Esophagus squamous epithelium (tissue), 4 donors: ENCODE measurements around the gene MTMR3.

Experiments
- POLR2A ChIP-seq, 4 donors: fragments of 450-650 bp; IDR thresholded peaks; one replicate each; pipeline ENCODE4 v1.6.1; 2017; ENCODE audit warnings: antibody characterized with exemption in 4 of 4, mild to moderate bottlenecking in 4 of 4, moderate library complexity in 3 of 4
- TF ChIP-seq, protein P1 (sequence below), 6 experiments: fragments of 450-650 bp in 4 of 6; fragments of 200-600 bp in 2 of 6; sonication (generic) in 2 of 6; IDR thresholded peaks; one replicate each; pipeline ENCODE4 v1.5.1; 2016 to 2019; ENCODE audit warnings: antibody characterized with exemption in 6 of 6, mild to moderate bottlenecking in 4 of 6, moderate library complexity in 4 of 6

- TF ChIP-seq, protein P1, sequence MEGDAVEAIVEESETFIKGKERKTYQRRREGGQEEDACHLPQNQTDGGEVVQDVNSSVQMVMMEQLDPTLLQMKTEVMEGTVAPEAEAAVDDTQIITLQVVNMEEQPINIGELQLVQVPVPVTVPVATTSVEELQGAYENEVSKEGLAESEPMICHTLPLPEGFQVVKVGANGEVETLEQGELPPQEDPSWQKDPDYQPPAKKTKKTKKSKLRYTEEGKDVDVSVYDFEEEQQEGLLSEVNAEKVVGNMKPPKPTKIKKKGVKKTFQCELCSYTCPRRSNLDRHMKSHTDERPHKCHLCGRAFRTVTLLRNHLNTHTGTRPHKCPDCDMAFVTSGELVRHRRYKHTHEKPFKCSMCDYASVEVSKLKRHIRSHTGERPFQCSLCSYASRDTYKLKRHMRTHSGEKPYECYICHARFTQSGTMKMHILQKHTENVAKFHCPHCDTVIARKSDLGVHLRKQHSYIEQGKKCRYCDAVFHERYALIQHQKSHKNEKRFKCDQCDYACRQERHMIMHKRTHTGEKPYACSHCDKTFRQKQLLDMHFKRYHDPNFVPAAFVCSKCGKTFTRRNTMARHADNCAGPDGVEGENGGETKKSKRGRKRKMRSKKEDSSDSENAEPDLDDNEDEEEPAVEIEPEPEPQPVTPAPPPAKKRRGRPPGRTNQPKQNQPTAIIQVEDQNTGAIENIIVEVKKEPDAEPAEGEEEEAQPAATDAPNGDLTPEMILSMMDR (IDR thresholded peaks at IDR 0.05), result no peak
- TF ChIP-seq POLR2A (IDR thresholded peaks at IDR 0.05), result no peak
Measured at GRCh38 chr22:30041881-30042280, 158.9 kb downstream of the MTMR3 start.
